Brain microvascular endothelial cell (primary cell): ENCODE data around the gene VDAC1.
"Not testable (repeated sequence)": the region's sequence is repeated elsewhere in the genome, so short reads cannot be mapped to it uniquely, and the experiment has no call there.

Experiments used
- DNase-seq: peaks from one replicate; pipeline ENCODE4 v3.0.0-alpha.2; 2020
- H3K27ac ChIP-seq: fragments of 250-450 bp; sonication (Bioruptor Pico); 2 replicates; pipeline ENCODE4 v1.5.1; 2020; ENCODE audit warnings: mild to moderate bottlenecking, moderate library complexity
- H3K27me3 ChIP-seq: fragments of 250-450 bp; sonication (Bioruptor Pico); replicated peaks from 2 replicates; pipeline ENCODE4 v1.5.1; 2020; ENCODE audit warnings: mild to moderate bottlenecking
- H3K36me3 ChIP-seq: fragments of 250-450 bp; sonication (Bioruptor Pico); replicated peaks from 2 replicates; pipeline ENCODE4 v1.5.1; 2020; ENCODE audit warnings: mild to moderate bottlenecking
- H3K4me3 ChIP-seq: 2 replicates; pipeline ENCODE4 v1.5.1; 2011; ENCODE audit warnings: low read depth, mild to moderate bottlenecking, control low read depth, low read length, moderate library complexity
- in situ Hi-C: cut with HindIII; loops from 2 replicates; pipeline ENCODE4 v1.10.0; 2017; ENCODE audit warnings: low sequenced_read_pairs, low pct_ligation_motif_present
- TF ChIP-seq, protein P1 (sequence below): IDR thresholded peaks from 2 replicates; pipeline ENCODE4 v1.5.1; 2011; ENCODE audit warnings: low read depth, mild to moderate bottlenecking, moderate library complexity, low read length, control low read depth, inconsistent platforms; ENCODE audit errors: missing control alignments

The VDAC1 gene

DNA sequence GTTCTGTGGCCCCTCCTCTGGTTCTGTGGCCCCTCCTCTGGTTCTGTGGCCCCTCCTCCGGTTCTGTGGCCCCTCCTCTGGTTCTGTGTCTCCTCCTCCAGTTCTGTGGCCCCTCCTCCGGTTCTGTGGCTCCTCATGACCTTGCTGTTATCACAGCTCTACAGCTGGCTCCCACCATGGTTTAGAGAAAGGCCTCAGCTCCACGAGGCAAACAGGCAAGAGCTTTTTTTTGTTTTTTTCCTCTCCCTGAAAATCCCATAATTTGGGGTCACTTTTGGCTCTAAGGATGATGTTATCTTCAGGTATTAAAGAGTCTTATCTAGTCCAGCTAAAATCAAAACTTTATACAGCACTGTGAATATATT, 68.1 kb downstream of the VDAC1 start:
- TF ChIP-seq, protein P1, sequence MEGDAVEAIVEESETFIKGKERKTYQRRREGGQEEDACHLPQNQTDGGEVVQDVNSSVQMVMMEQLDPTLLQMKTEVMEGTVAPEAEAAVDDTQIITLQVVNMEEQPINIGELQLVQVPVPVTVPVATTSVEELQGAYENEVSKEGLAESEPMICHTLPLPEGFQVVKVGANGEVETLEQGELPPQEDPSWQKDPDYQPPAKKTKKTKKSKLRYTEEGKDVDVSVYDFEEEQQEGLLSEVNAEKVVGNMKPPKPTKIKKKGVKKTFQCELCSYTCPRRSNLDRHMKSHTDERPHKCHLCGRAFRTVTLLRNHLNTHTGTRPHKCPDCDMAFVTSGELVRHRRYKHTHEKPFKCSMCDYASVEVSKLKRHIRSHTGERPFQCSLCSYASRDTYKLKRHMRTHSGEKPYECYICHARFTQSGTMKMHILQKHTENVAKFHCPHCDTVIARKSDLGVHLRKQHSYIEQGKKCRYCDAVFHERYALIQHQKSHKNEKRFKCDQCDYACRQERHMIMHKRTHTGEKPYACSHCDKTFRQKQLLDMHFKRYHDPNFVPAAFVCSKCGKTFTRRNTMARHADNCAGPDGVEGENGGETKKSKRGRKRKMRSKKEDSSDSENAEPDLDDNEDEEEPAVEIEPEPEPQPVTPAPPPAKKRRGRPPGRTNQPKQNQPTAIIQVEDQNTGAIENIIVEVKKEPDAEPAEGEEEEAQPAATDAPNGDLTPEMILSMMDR, result no peak
- no peak for DNase-seq
- H3K36me3 ChIP-seq, result no peaks in the 10 kb centered on the region
- in situ Hi-C loops, result no loop called here
- no peak overlapping the region for H3K27ac ChIP-seq
- H3K4me3 ChIP-seq, result no peak overlapping the region
- H3K27me3 ChIP-seq, result no peaks in the 10 kb centered on the region

DNA sequence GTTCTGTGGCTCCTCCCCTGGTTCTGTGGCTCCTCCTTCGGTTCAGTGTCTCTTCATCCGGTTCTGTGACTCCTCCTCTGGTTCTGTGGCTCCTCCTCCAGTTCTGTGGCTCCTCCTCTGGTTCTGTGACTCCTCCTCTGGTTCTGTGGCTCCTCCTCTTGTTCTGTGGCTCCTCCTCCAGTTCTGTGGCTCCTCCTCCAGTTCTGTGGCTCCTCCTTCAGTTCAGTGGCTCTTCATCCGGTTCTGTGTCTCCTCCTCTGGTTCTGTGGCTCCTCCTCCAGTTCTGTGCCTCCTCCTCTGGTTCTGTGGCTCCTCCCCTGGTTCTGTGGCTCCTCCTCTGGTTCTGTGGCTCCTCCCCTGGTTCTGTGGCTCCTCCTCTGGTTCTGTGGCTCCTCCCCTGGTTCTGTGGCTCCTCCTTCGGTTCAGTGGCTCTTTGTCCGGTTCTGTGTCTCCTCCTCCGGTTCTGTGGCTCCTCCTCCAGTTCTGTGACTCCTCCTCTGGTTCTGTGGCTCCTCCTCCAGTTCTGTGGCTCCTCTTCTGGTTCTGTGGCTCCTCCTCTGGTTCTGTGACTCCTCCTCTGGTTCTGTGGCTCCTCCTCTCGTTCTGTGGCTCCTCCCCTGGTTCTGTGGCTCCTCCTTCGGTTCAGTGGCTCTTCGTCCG, 68.7 kb downstream of the VDAC1 start:
- DNase-seq, H3K27me3 ChIP-seq, in situ Hi-C loops, H3K4me3 ChIP-seq, H3K36me3 ChIP-seq, H3K27ac ChIP-seq: not testable (repeated sequence)

- no peaks in the 10 kb centered on the region for H3K27me3 ChIP-seq
- H3K27ac ChIP-seq, result no peak overlapping the region
- in situ Hi-C loops, result no loop called here
- no peak for DNase-seq
- no peak overlapping the region for H3K4me3 ChIP-seq
- TF ChIP-seq, protein P1, result no peak
- no peaks in the 10 kb centered on the region for H3K36me3 ChIP-seq
Observed at GRCh38 chr5:133935667-133935940, 69.2 kb downstream of the VDAC1 start.

- H3K4me3 ChIP-seq, result no peak overlapping the region
- no peak for DNase-seq
- in situ Hi-C loops, result no loop called here
- TF ChIP-seq, protein P1, result no peak
- H3K27me3 ChIP-seq, result no peaks in the 10 kb centered on the region
- H3K36me3 ChIP-seq, result no peaks in the 10 kb centered on the region
- no peak overlapping the region for H3K27ac ChIP-seq
Observed at GRCh38 chr5:133934822-133935666, 69.7 kb downstream of the VDAC1 start.

GRCh38 chr5:133934311-133934710, 70.5 kb downstream of the VDAC1 start:
- Histone ChIP-seq H3K4me3 (no peak overlapping the region), H3K27ac (no peak overlapping the region), H3K36me3 (no peaks in the 10 kb centered on the region), H3K27me3 (no peaks in the 10 kb centered on the region)
- in situ Hi-C loops, result no loop called here
- no peak for DNase-seq
- TF ChIP-seq, protein P1, result no peak

- TF ChIP-seq, protein P1, result no peak
- Histone ChIP-seq H3K27me3 (no peaks in the 10 kb centered on the region), H3K4me3 (no peak overlapping the region), H3K27ac (no peak overlapping the region), H3K36me3 (no peaks in the 10 kb centered on the region)
- DNase-seq, result no peak
- in situ Hi-C loops, result no loop called here
Observed at GRCh38 chr5:133933670-133934295, 71.0 kb downstream of the VDAC1 start.
